ENCODE data around the gene RPL13.

Gene RPL13

DNA sequence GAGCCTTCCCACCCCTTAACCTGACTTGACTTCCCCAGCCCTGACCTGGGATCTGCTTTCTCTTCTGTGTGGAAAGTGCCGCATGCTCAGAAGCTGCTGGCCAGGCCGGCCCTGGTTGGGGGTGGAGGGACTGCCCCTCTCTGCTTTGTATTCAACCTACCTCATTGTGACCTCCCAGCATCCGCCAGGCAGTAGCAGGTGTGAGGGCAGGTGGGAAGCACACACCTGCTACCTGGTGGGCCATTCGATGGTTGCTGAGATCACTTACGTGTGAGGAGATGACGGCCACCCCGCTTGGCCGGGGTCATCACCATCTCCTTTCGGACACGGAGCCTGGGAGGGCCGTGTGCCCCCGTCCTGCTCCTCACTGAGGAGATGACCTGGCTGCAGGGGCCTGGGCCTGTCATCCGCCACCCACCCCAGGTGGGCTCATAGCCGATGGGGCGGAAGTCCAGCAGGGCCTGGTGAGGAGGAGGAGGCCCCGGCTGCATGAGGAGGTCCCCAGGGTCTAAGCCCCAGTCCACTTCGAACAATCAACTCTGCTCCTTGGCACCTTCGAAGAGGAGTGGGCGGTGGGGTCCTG lies 22.2 kb downstream of the RPL13 start:
- Histone ChIP-seq H3K9me3 (no peaks in the 10 kb centered on the region), H3K4me3 (ENCODE audit: low read depth in 1 of 2, low read length in 1 of 2) (no peak overlapping the region), H3K27ac (no peak overlapping the region), H3K36me3 (no peaks in the 10 kb centered on the region), H3K27me3 (peaks cover 12% of the 10 kb centered on the region), H3K4me1 (ENCODE audit: control insufficient read depth in 1 of 2, insufficient read depth in 1 of 2, low read depth in 1 of 2, low read length in 1 of 2) (no peaks in the 10 kb centered on the region)
- TF ChIP-seq, protein P1, sequence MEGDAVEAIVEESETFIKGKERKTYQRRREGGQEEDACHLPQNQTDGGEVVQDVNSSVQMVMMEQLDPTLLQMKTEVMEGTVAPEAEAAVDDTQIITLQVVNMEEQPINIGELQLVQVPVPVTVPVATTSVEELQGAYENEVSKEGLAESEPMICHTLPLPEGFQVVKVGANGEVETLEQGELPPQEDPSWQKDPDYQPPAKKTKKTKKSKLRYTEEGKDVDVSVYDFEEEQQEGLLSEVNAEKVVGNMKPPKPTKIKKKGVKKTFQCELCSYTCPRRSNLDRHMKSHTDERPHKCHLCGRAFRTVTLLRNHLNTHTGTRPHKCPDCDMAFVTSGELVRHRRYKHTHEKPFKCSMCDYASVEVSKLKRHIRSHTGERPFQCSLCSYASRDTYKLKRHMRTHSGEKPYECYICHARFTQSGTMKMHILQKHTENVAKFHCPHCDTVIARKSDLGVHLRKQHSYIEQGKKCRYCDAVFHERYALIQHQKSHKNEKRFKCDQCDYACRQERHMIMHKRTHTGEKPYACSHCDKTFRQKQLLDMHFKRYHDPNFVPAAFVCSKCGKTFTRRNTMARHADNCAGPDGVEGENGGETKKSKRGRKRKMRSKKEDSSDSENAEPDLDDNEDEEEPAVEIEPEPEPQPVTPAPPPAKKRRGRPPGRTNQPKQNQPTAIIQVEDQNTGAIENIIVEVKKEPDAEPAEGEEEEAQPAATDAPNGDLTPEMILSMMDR (IDR thresholded peaks at IDR 0.05): no peak

DNA sequence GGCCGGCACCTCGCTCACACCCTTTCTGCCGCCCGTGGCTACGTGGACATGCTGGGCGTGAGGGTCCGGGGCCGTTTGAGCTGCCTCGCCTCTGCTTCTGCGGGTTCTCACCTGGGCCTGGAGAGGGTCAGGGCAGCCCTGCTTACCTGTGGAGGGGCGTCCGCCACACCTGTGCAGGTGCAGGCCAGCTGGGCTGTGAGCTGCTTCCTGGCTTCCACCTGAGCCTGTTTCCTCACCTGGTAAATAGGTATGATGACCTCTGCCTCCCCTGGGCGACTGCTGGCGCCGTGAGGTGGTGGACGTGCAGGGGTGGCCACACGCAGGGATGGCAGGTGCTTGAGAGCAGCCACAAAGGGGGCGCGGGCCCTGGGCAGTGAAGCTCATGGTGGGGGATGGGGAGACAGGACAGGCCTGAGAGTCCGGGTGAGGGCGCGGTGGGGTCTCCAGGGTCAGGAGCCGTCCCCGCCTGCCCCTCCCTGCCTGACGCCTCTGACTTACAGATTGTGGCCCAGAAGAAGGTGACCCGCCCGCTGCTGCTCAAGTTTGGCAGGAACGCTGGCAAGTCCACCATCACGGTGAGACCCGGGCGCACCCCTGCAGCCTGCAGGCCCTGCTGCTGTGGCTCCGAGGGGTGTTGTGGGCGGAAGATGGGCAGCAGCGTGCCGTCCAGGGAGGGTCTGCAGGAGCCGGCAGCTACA lies 22.9 kb downstream of the RPL13 start:
- H3K36me3 ChIP-seq: no peaks in the 10 kb centered on the region
- TF ChIP-seq, protein P1 (IDR thresholded peaks at IDR 0.05): no peak
- peaks cover 7% of the 10 kb centered on the region for H3K27me3 ChIP-seq
- no peak overlapping the region for H3K4me3 ChIP-seq (ENCODE audit: low read depth in 1 of 2, low read length in 1 of 2)
- H3K9me3 ChIP-seq: no peaks in the 10 kb centered on the region
- H3K27ac ChIP-seq: no peak overlapping the region
- H3K4me1 ChIP-seq (ENCODE audit: control insufficient read depth in 1 of 2, insufficient read depth in 1 of 2, low read depth in 1 of 2, low read length in 1 of 2): no peaks in the 10 kb centered on the region

DNA sequence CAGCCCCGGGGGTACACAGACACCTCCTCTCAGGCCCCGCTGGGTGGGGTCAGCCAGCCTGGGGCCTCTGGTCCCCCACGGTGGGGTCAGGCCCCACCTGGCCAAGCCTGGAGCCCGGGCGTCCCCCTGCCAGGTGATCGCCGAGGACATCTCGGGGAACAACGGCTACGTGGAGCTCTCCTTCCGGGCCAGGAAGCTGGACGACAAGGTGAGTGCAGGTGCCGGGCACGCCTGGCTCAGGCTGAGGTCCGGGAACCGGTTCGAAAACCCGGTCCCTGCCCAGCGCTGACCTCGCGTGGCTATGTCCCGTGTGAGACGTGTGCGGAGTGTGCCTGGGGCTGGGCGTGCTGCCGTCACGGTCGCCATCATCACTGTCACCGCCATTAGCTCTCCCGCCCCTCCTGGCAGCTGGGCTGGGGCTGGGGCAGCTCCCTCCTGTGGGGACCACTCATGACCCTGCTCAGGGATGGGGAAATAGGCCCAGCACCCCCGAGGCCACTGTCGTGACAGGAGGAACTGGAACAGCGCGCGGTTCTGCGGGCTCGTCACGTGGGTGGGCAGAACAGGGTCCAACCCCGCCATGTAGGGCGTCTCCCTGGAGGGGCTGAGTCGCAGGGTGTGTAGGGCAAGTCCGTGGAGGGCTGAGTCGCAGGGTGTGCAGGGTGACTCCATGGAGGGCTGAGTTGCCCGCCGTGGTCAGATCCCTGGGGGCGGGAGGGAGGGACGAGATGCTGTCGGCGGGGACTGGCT lies 23.6 kb downstream of the RPL13 start:
- Histone ChIP-seq H3K27me3 (no peaks in the 10 kb centered on the region), H3K4me1 (ENCODE audit: control insufficient read depth in 1 of 2, insufficient read depth in 1 of 2, low read depth in 1 of 2, low read length in 1 of 2) (no peaks in the 10 kb centered on the region), H3K4me3 (ENCODE audit: low read depth in 1 of 2, low read length in 1 of 2) (no peak overlapping the region), H3K9me3 (no peaks in the 10 kb centered on the region), H3K27ac (no peak overlapping the region), H3K36me3 (no peaks in the 10 kb centered on the region)
- TF ChIP-seq, protein P1 (IDR thresholded peaks at IDR 0.05): no peak

DNA sequence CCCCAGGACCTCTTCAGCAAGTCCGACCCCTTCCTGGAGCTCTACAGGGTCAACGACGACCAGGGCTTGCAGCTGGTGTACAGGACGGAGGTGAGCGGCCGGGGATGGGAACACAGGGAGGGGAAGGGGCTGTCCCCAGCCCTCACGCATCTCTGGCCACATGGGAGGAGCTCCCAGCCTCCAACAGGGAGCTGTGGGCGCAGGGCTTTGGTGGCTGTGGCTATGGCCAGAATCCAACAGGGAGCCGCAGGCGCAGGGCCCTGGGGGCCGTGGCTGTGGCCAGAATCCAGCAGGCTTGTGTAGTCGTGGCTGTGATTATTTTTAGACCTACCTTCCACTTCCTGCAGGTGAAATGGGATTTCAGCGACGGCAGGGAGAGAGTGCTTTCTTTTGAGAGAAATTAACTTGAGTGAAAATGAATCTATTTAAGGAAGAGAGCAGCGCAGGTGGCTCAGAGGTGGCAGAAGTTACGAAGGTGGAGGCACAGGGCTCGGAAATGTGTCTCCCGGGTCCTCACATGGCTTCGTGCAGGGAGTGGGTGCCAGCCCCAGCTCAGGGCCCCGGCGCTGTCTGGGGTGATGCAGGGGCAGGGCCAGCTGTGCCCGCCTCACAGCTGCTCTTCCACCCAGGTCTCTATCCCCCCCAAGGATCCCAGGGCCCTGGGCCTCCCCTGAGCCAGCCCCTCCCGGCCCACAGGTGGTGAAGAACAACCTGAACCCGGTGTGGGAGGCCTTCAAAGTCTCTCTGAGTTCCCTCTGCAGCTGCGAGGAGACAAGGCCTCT lies 24.5 kb downstream of the RPL13 start:
- Histone ChIP-seq H3K27ac (no peak overlapping the region), H3K9me3 (no peaks in the 10 kb centered on the region), H3K4me1 (ENCODE audit: control insufficient read depth in 1 of 2, insufficient read depth in 1 of 2, low read depth in 1 of 2, low read length in 1 of 2) (no peaks in the 10 kb centered on the region), H3K27me3 (no peaks in the 10 kb centered on the region), H3K4me3 (ENCODE audit: low read depth in 1 of 2, low read length in 1 of 2) (no peak overlapping the region), H3K36me3 (no peaks in the 10 kb centered on the region)
- TF ChIP-seq, protein P1 (IDR thresholded peaks at IDR 0.05): no peak

DNA sequence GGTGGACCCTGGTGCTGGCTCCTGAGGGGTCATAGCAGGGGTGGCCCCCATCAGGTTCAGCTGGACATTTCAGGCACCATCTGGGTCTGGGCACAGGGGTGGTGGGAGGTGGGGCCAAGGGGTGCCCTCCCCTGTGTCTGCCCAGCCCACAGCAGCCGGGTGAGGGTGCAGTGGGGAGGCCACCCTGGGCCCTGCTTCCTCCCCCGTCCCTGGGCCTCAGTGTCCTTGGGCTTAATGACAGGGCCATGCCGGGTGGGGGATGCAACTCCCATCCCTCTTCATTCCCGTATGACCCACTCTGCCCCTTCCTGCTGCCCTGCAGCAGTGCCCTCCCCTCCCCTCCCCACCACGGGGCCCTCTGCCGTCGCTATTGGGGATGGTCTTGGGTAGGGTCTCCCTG lies 25.7 kb downstream of the RPL13 start:
- Histone ChIP-seq H3K4me1 (ENCODE audit: control insufficient read depth in 1 of 2, insufficient read depth in 1 of 2, low read depth in 1 of 2, low read length in 1 of 2) (no peaks in the 10 kb centered on the region), H3K27ac (no peak overlapping the region), H3K9me3 (no peaks in the 10 kb centered on the region), H3K4me3 (ENCODE audit: low read depth in 1 of 2, low read length in 1 of 2) (no peak overlapping the region), H3K27me3 (no peaks in the 10 kb centered on the region), H3K36me3 (no peaks in the 10 kb centered on the region)
- TF ChIP-seq, protein P1 (IDR thresholded peaks at IDR 0.05): no peak
